Cardiac septum (tissue), 1 donor: ENCODE results near the gene SYNJ1. TPM values are rescaled to one million over a fixed set of nuclear protein-coding genes. Genes with fewer than 3 reads are reported as not detected.
"Not testable (repeated sequence)": the region's sequence is repeated elsewhere in the genome, so short reads cannot be mapped to it uniquely, and the experiment has no call there.

Source experiments
- DNase-seq: peaks from one replicate; pipeline ENCODE4 v3.0.0-alpha.2; 2020; ENCODE audit warnings: low spot score
- intact Hi-C: fragments of 100-400 bp; cut with DNase I; formaldehyde crosslinking; loops from one replicate; pipeline ENCODE4 v1.14.0; 2022
- total RNA-seq: library from RNA; stranded (reverse); fragmentation: NEBNext Ultra II Directional; extraction: Animal tissue kit (Norgen Biotek cat#: 25700); gene quantifications from one replicate; pipeline ENCODE4 v1.2.1, GENCODE V29; 2021
- donor health status: DM: no; HTN: no; CAD: no.

SYNJ1 gene
- total RNA-seq, 1 donor from 2014 or later = 10.8 TPM

GRCh38 chr21:32645261-32646182, 82.3 kb downstream of the SYNJ1 start:
- DNase-seq = no peak
- intact Hi-C loops = no loop called here

- intact Hi-C loops = no loop called here
- DNase-seq = no peak
Observed at GRCh38 chr21:32641710-32642698, 85.8 kb downstream of the SYNJ1 start.

GRCh38 chr21:32626621-32627196, 101.1 kb downstream of the SYNJ1 start:
- intact Hi-C loops = no loop called here
- no peak for DNase-seq

GRCh38 chr21:32618218-32618617, 109.6 kb downstream of the SYNJ1 start:
- DNase-seq, intact Hi-C loops: not testable (repeated sequence)

GRCh38 chr21:32613436-32614043, 114.3 kb downstream of the SYNJ1 start:
- intact Hi-C loops = loop anchor here (2.0 to 5.0 kb wide), 2 partner anchors 113 to 159 kb away; partner anchors contain the start of gene PAXBP1
- DNase-seq = no peak

- no peak for DNase-seq
- intact Hi-C loops = loop anchor here (2.0 to 5.0 kb wide), 2 partner anchors 114 to 159 kb away; partner anchors contain the start of gene PAXBP1
Observed at GRCh38 chr21:32612999-32613337, 114.8 kb downstream of the SYNJ1 start.

GRCh38 chr21:32612075-32612998, 115.5 kb downstream of the SYNJ1 start, which contains the start of gene CFAP298:
Gene CFAP298 (minus strand): TSS chr21:32612377. CDS start chr21:32612243, 134 bp downstream.
- intact Hi-C loops = loop anchor here (2.0 to 5.0 kb wide), 2 partner anchors 114 to 160 kb away; partner anchors contain the start of gene PAXBP1
- peak; percentile 93 for DNase-seq

- intact Hi-C loops = loop anchor here (5.0 kb wide), 1 partner anchor 161 kb away; the partner anchor contains the start of gene PAXBP1
- DNase-seq = no peak
Observed at GRCh38 chr21:32611471-32611997, 116.3 kb downstream of the SYNJ1 start.

- intact Hi-C loops = loop anchor here (5.0 kb wide), 1 partner anchor 161 kb away; the partner anchor contains the start of gene PAXBP1
- DNase-seq = not testable (repeated sequence)
Observed at GRCh38 chr21:32610940-32611339, 116.9 kb downstream of the SYNJ1 start.

GRCh38 chr21:32608851-32609250, 119.0 kb downstream of the SYNJ1 start:
- intact Hi-C loops = no loop called here
- no peak for DNase-seq

- intact Hi-C loops = no loop called here
- DNase-seq = no peak
Observed at GRCh38 chr21:32605469-32605868, 122.3 kb downstream of the SYNJ1 start.

- intact Hi-C loops = no loop called here
- DNase-seq = no peak
Observed at GRCh38 chr21:32604464-32604863, 123.3 kb downstream of the SYNJ1 start.

GRCh38 chr21:32603131-32603530, 124.7 kb downstream of the SYNJ1 start:
- intact Hi-C loops = no loop called here

GRCh38 chr21:32602099-32602498, 125.7 kb downstream of the SYNJ1 start:
- DNase-seq = no peak
- intact Hi-C loops = no loop called here

More at GRCh38 chr21:32603131-32603530, 124.7 kb downstream of the SYNJ1 start:
- DNase-seq = no peak

GRCh38 chr21:32599526-32599925, 128.3 kb downstream of the SYNJ1 start:
- intact Hi-C loops = no loop called here

GRCh38 chr21:32599091-32599490, 128.7 kb downstream of the SYNJ1 start:
- DNase-seq = no peak
- intact Hi-C loops = no loop called here

More at GRCh38 chr21:32599526-32599925, 128.3 kb downstream of the SYNJ1 start:
- DNase-seq = no peak

GRCh38 chr21:32597205-32597604, 130.6 kb downstream of the SYNJ1 start:
- intact Hi-C loops = no loop called here
- no peak for DNase-seq

- intact Hi-C loops = no loop called here
- DNase-seq = no peak
Observed at GRCh38 chr21:32595431-32595830, 132.4 kb downstream of the SYNJ1 start.
